WTC11 (cell line): ENCODE results near the gene GSX2. TPM values are rescaled to one million over a fixed set of nuclear protein-coding genes. Genes with fewer than 3 reads are reported as not detected.

Experiments used
- ATAC-seq: fragments of 200-7000 bp; cut with Tn5 transposase; 2 replicates; pipeline ENCODE4 v1.10.0; 2021; ENCODE audit warnings: mild to moderate bottlenecking, moderate library complexity
- CTCF ChIA-PET: fragments of 300-600 bp; sonication (Branson Sonifier 250); formaldehyde crosslinking; loops from one replicate; lab custom pipeline; 2021; ENCODE audit warnings: antibody characterized with exemption; lab: Charles Lee
- POLR2A ChIA-PET: fragments of 350-600 bp; sonication (Branson Sonifier 250); formaldehyde crosslinking; loops from one replicate; lab custom pipeline; 2021; ENCODE audit warnings: antibody characterized with exemption; lab: Charles Lee
- DNase-seq: peaks from one replicate; pipeline ENCODE4 v3.0.0; 2021; ENCODE audit warnings: low spot score
- H3K27ac Mint-ChIP-seq: 2 replicates; pipeline ENCODE4 v1.8.0; 2021; ENCODE audit warnings: mixed read lengths
- H3K27me3 Mint-ChIP-seq: 2 replicates; pipeline ENCODE4 v1.8.0; 2021; ENCODE audit warnings: low read depth, mild to moderate bottlenecking, moderate library complexity, mixed read lengths
- H3K36me3 Mint-ChIP-seq: 2 replicates; pipeline ENCODE4 v1.8.0; 2021; ENCODE audit warnings: mixed read lengths
- H3K4me1 Mint-ChIP-seq: 2 replicates; pipeline ENCODE4 v1.8.0; 2022; ENCODE audit warnings: mixed read lengths
- H3K4me3 Mint-ChIP-seq: 2 replicates; pipeline ENCODE4 v1.8.0; 2021; ENCODE audit warnings: mild to moderate bottlenecking, moderate library complexity, mixed read lengths
- H3K9me3 Mint-ChIP-seq: 2 replicates; pipeline ENCODE4 v1.8.0; 2021; ENCODE audit warnings: mixed read lengths
- AFF4 ChIP-seq: sonication (generic); formaldehyde crosslinking; IDR thresholded peaks from 2 replicates; pipeline ENCODE4 v1.8.1; 2023; ENCODE audit warnings: mild to moderate bottlenecking, missing genetic modification reagents, borderline replicate concordance
- ARID4B ChIP-seq: sonication (generic); formaldehyde crosslinking; IDR thresholded peaks from 2 replicates; pipeline ENCODE4 v1.8.0; 2023; ENCODE audit warnings: missing genetic modification reagents, mild to moderate bottlenecking, borderline replicate concordance
- CBFB ChIP-seq: sonication (generic); formaldehyde crosslinking; IDR thresholded peaks from 2 replicates; pipeline ENCODE4 v1.8.1; 2022; ENCODE audit warnings: mild to moderate bottlenecking, low read depth, missing genetic modification reagents
- CREB1 ChIP-seq: sonication (generic); formaldehyde crosslinking; IDR thresholded peaks from 2 replicates; pipeline ENCODE4 v1.8.0; 2023; ENCODE audit warnings: mild to moderate bottlenecking, missing genetic modification reagents
- ELF4 ChIP-seq: sonication (generic); formaldehyde crosslinking; IDR thresholded peaks from 2 replicates; pipeline ENCODE4 v1.8.1; 2022; ENCODE audit warnings: low read depth, mild to moderate bottlenecking, moderate library complexity, missing genetic modification reagents
- FOXP1 ChIP-seq: sonication (generic); formaldehyde crosslinking; IDR thresholded peaks from 2 replicates; pipeline ENCODE4 v1.8.0; 2022; ENCODE audit warnings: missing genetic modification reagents, mild to moderate bottlenecking, moderate library complexity, borderline replicate concordance
- GRHL2 ChIP-seq: fragments of 250-450 bp; sonication (Bioruptor Pico); IDR thresholded peaks from 2 replicates; pipeline ENCODE4 v1.8.0; 2022; ENCODE audit warnings: mild to moderate bottlenecking, moderate library complexity; ENCODE audit not compliant: insufficient replicate concordance, severe bottlenecking
- GTF2I ChIP-seq: fragments of 250-450 bp; sonication (Bioruptor Pico); conservative IDR thresholded peaks from 2 replicates; pipeline ENCODE4 v1.4.0; 2021; ENCODE audit warnings: mild to moderate bottlenecking
- NR1H2 ChIP-seq: sonication (generic); formaldehyde crosslinking; IDR thresholded peaks from 2 replicates; pipeline ENCODE4 v1.9.0; 2021; ENCODE audit warnings: mild to moderate bottlenecking, moderate library complexity, missing genetic modification reagents
- NR2C2 ChIP-seq: sonication (generic); formaldehyde crosslinking; IDR thresholded peaks from 2 replicates; pipeline ENCODE4 v1.8.0; 2022; ENCODE audit warnings: mild to moderate bottlenecking, missing genetic modification reagents
- NR3C1 ChIP-seq: sonication (generic); formaldehyde crosslinking; conservative IDR thresholded peaks from 2 replicates; pipeline ENCODE4 v1.8.1; 2023; ENCODE audit warnings: low read depth, mild to moderate bottlenecking, missing genetic modification reagents
- PRRX2 ChIP-seq: fragments of 250-450 bp; sonication (Bioruptor Pico); IDR thresholded peaks from 2 replicates; pipeline ENCODE4 v1.8.0; 2021; ENCODE audit warnings: mild to moderate bottlenecking
- RORB ChIP-seq: fragments of 250-450 bp; sonication (Bioruptor Pico); IDR thresholded peaks from 2 replicates; pipeline ENCODE4 v1.9.0; 2021; ENCODE audit warnings: mild to moderate bottlenecking
- TEAD4 ChIP-seq: sonication (generic); formaldehyde crosslinking; IDR thresholded peaks from 2 replicates; pipeline ENCODE4 v1.8.0; 2022; ENCODE audit warnings: mild to moderate bottlenecking, missing genetic modification reagents
- ZBTB21 ChIP-seq: sonication (generic); formaldehyde crosslinking; IDR thresholded peaks from 2 replicates; pipeline ENCODE4 v1.8.1; 2023; ENCODE audit warnings: mild to moderate bottlenecking, missing genetic modification reagents, borderline replicate concordance
- ZMAT4 ChIP-seq: fragments of 250-450 bp; sonication (Bioruptor Pico); IDR thresholded peaks from 2 replicates; pipeline ENCODE4 v1.9.0; 2021; ENCODE audit warnings: mild to moderate bottlenecking
- ZNF121 ChIP-seq: sonication (generic); formaldehyde crosslinking; IDR thresholded peaks from 2 replicates; pipeline ENCODE4 v1.8.0; 2023; ENCODE audit warnings: missing genetic modification reagents
- ZNF425 ChIP-seq: fragments of 250-450 bp; sonication (Bioruptor Pico); conservative IDR thresholded peaks from 2 replicates; pipeline ENCODE4 v1.9.0; 2021; ENCODE audit warnings: mild to moderate bottlenecking
- ZNF532 ChIP-seq: fragments of 250-450 bp; sonication (Bioruptor Pico); IDR thresholded peaks from 2 replicates; pipeline ENCODE4 v1.9.0; 2021; ENCODE audit warnings: mild to moderate bottlenecking, borderline replicate concordance
- total RNA-seq: library from RNA; stranded (reverse); gene quantifications from 3 replicates; pipeline ENCODE4 v1.2.3, GENCODE V29; 2021

The GSX2 gene
- total RNA-seq, 1 experiment from 2014 or later: not detected

GRCh38 chr4:54144199-54144598 lies 44.2 kb downstream of the GSX2 start:
- peaks cover 7% of the 10 kb centered on the region for H3K9me3 Mint-ChIP-seq
- H3K4me3 Mint-ChIP-seq: no peak overlapping the region
- no peak for ATAC-seq
- CTCF ChIA-PET: no interaction called here
- TF ChIP-seq ZNF121 (CRISPR knock-in tag) (no peak), CREB1 (CRISPR knock-in tag) (no peak), ZNF425 (CRISPR knock-in tag) (no peak), ELF4 (CRISPR knock-in tag) (no peak), NR3C1 (CRISPR knock-in tag) (no peak), NR2C2 (CRISPR knock-in tag) (no peak), GRHL2 (CRISPR knock-in tag) (no peak), TEAD4 (CRISPR knock-in tag) (no peak), ZBTB21 (CRISPR knock-in tag) (no peak), RORB (CRISPR knock-in tag) (no peak), PRRX2 (CRISPR knock-in tag) (no peak), FOXP1 (CRISPR knock-in tag) (no peak), CBFB (no peak), ZMAT4 (no peak), NR1H2 (CRISPR knock-in tag) (no peak), GTF2I (CRISPR knock-in tag) (no peak), ZNF532 (CRISPR knock-in tag) (no peak), ARID4B (CRISPR knock-in tag) (no peak), AFF4 (no peak)
- TF ChIP-seq, all 79 proteins: peak for 0
- POLR2A ChIA-PET: no interaction called here
- Mint-ChIP-seq H3K27me3 (no peaks in the 10 kb centered on the region), H3K36me3 (no peaks in the 10 kb centered on the region), H3K27ac (no peak overlapping the region), H3K4me1 (no peaks in the 10 kb centered on the region)
- no peak for DNase-seq
